Testis (tissue), 2 donors: ENCODE results near the gene NOX3.

Experiments used
- CTCF ChIP-seq, 3 experiments: fragments of 450-650 bp in 2 of 3; fragments of 200-600 bp in 1 of 3; sonication (generic) in 1 of 3; IDR thresholded peaks; one replicate each; pipeline ENCODE4 v1.5.1; 2016 to 2019; ENCODE audit warnings: antibody characterized with exemption in 3 of 3, mild to moderate bottlenecking in 2 of 3, moderate library complexity in 1 of 3
- POLR2A ChIP-seq: fragments of 450-650 bp; IDR thresholded peaks from one replicate; pipeline ENCODE4 v1.6.1; 2017; ENCODE audit warnings: antibody characterized with exemption, mild to moderate bottlenecking, moderate library complexity

- TF ChIP-seq CTCF (IDR thresholded peaks at IDR 0.05) (no peak), POLR2A (no peak)
These were observed 1.6 kb downstream of the NOX3 start for GRCh38 chr6:155454008-155454407.
